Measurements from ENCODE around the gene C5AR2.
"Not testable (repeated sequence)": the region's sequence is repeated elsewhere in the genome, so short reads cannot be mapped to it uniquely, and the experiment has no call there.

Gene C5AR2

GRCh38 chr19:47388721-47389120 is 56.7 kb downstream of the C5AR2 start:
- DNase-seq, result not testable (repeated sequence)

- DNase-seq, result no peak
Measured at GRCh38 chr19:47389150-47389556, 57.2 kb downstream of the C5AR2 start.

- DNase-seq, result no peak
Measured at GRCh38 chr19:47390533-47391488, 58.8 kb downstream of the C5AR2 start.

- peak; percentile 36 to 67 for DNase-seq
Measured at GRCh38 chr19:47391510-47392223, 59.7 kb downstream of the C5AR2 start.
